Chondrocyte (in vitro differentiated cells): Measurements from ENCODE around the gene FGF8. TPM values are rescaled to one million over a fixed set of nuclear protein-coding genes. Genes with fewer than 3 reads are reported as not detected.
"Not testable (repeated sequence)": the region's sequence is repeated elsewhere in the genome, so short reads cannot be mapped to it uniquely, and the experiment has no call there.

ENCODE experiments used
- DNase-seq: peaks from one replicate; pipeline ENCODE4 v3.0.0; 2021; ENCODE audit warnings: mixed read lengths, low spot score
- H3K27ac Mint-ChIP-seq: one replicate; pipeline ENCODE4 v1.8.0; 2021; ENCODE audit warnings: mild to moderate bottlenecking, moderate library complexity, mixed read lengths; ENCODE audit not compliant: unreplicated experiment
- H3K27me3 Mint-ChIP-seq: 2 replicates; pipeline ENCODE4 v1.8.0; 2021; ENCODE audit warnings: low read depth, mixed read lengths
- H3K36me3 Mint-ChIP-seq: 2 replicates; pipeline ENCODE4 v1.8.0; 2021; ENCODE audit warnings: low read depth, mixed read lengths
- H3K4me1 Mint-ChIP-seq: 2 replicates; pipeline ENCODE4 v1.8.0; 2021; ENCODE audit warnings: low read depth, mild to moderate bottlenecking, mixed read lengths
- H3K4me3 Mint-ChIP-seq: one replicate; pipeline ENCODE4 v1.8.0; 2021; ENCODE audit warnings: mild to moderate bottlenecking, moderate library complexity, mixed read lengths; ENCODE audit not compliant: unreplicated experiment
- H3K9me3 Mint-ChIP-seq: 2 replicates; pipeline ENCODE4 v1.8.0; 2021; ENCODE audit warnings: low read depth, mixed read lengths
- CTCF ChIP-seq: fragments of 200-600 bp; sonication (generic); IDR thresholded peaks from 2 replicates; pipeline ENCODE4 v1.5.0; 2021; ENCODE audit warnings: antibody characterized with exemption, mild to moderate bottlenecking, moderate library complexity
- total RNA-seq: library from RNA; stranded (reverse); gene quantifications from 3 replicates; pipeline ENCODE4 v1.2.1, GENCODE V29; 2021

Gene FGF8
- total RNA-seq, 1 donor from 2014 or later: not detected

GRCh38 chr10:101807158-101807557 is 31.2 kb upstream of the FGF8 start:
- Mint-ChIP-seq H3K36me3 (peaks cover 24% of the 10 kb centered on the region), H3K27ac (no peak overlapping the region)
- DNase-seq: no peak

DNA sequence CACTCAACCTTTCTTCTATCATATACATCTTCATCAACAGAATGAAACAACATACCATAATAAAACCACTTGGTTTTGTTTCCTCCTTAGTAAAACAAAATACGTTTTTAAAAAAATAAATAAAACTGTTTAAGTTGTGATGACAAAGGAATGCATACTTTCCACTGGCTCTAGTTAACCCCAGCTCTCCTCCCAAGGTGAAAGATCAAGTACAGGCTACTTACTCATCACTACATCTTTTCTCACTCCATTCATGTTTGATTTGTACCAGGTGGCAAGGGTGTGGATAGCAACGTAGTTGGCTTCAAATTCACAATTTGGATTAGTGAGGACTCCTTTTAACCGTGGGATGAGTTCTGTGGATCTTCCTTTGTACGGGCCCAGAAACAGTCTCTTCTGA is 27.6 kb upstream of the FGF8 start:
- TF ChIP-seq CTCF: no peak
- Mint-ChIP-seq H3K4me3 (no peak overlapping the region), H3K36me3 (peaks cover 41% of the 10 kb centered on the region), H3K4me1 (peaks cover 8% of the 10 kb centered on the region), H3K27ac (no peak overlapping the region), H3K27me3 (no peaks in the 10 kb centered on the region), H3K9me3 (no peaks in the 10 kb centered on the region)
- DNase-seq: no peak

More at GRCh38 chr10:101807158-101807557, 31.2 kb upstream of the FGF8 start:
- no peak overlapping the region for H3K4me3 Mint-ChIP-seq
- TF ChIP-seq CTCF: no peak
- H3K9me3 Mint-ChIP-seq: no peaks in the 10 kb centered on the region
- H3K27me3 Mint-ChIP-seq: no peaks in the 10 kb centered on the region
- H3K4me1 Mint-ChIP-seq: peaks cover 16% of the 10 kb centered on the region

GRCh38 chr10:101797403-101798059 is 21.6 kb upstream of the FGF8 start:
- no peaks in the 10 kb centered on the region for H3K4me1 Mint-ChIP-seq
- no peak overlapping the region for H3K27ac Mint-ChIP-seq
- no peak for TF ChIP-seq CTCF
- H3K27me3 Mint-ChIP-seq: no peaks in the 10 kb centered on the region
- no peak for DNase-seq
- H3K36me3 Mint-ChIP-seq: peaks cover 54% of the 10 kb centered on the region
- H3K4me3 Mint-ChIP-seq: no peak overlapping the region
- H3K9me3 Mint-ChIP-seq: no peaks in the 10 kb centered on the region

GRCh38 chr10:101793526-101793925 is 17.6 kb upstream of the FGF8 start:
- TF ChIP-seq CTCF: no peak
- H3K9me3 Mint-ChIP-seq: no peaks in the 10 kb centered on the region
- no peaks in the 10 kb centered on the region for H3K27me3 Mint-ChIP-seq
- H3K36me3 Mint-ChIP-seq: peaks cover 39% of the 10 kb centered on the region
- DNase-seq: no peak
- H3K27ac Mint-ChIP-seq: no peak overlapping the region
- H3K4me3 Mint-ChIP-seq: no peak overlapping the region
- no peaks in the 10 kb centered on the region for H3K4me1 Mint-ChIP-seq

DNA sequence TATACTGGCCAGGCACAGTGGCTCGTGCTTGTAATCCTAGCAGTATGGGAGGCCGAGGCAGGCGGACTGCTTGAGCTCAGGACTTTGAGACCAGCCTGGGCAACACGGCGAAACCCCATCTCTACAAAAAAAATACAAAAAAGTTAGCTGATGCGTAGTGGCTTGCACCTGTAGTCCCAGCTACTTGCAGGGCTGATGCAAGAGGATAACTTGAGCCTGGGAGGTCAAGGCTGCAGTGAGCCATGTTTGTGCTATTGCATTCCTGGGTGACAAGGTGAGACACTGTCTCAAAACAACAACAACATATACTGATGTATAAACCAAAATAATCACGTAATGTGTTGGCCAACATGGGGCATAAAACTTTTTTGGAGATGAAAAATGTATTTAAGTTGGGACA is 13.8 kb upstream of the FGF8 start:
- TF ChIP-seq CTCF: no peak
- Mint-ChIP-seq H3K4me1 (peaks cover 4% of the 10 kb centered on the region), H3K9me3 (no peaks in the 10 kb centered on the region), H3K36me3 (peaks cover 31% of the 10 kb centered on the region), H3K27me3 (no peaks in the 10 kb centered on the region), H3K4me3 (no peak overlapping the region), H3K27ac (no peak overlapping the region)
- no peak for DNase-seq

DNA sequence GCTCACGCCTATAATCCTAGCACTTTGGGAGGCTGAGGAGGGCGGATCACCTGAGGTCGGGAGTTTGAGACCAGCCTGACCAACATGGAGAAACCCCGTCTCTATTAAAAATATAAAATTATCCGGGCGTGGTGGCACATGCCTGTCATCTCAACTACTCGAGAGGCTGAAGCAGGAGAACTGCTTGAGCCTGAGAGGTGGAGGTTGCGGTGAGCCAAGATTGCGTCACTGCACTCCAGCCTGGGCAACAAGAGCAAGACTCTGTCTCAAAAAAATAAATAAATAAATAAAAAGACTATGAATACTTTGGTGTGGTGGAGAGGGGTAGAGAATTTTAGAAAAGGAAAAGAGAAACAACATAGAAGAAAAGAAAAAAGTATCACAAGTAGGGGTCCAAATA is 13.3 kb upstream of the FGF8 start:
- not testable (repeated sequence) for H3K4me1 Mint-ChIP-seq

More for the DNA sequence above, 13.3 kb upstream of the FGF8 start:
- H3K36me3 Mint-ChIP-seq: peaks cover 27% of the 10 kb centered on the region
- not testable (repeated sequence) for H3K27me3 Mint-ChIP-seq, H3K4me3 Mint-ChIP-seq, H3K27ac Mint-ChIP-seq, H3K9me3 Mint-ChIP-seq, DNase-seq
